HepG2 (cell line): ENCODE measurements around the gene STK39. TPM values are rescaled to one million over a fixed set of nuclear protein-coding genes. Genes with fewer than 3 reads are reported as not detected.

Experiments
- HOXA5 ChIP-seq: sonication (generic); formaldehyde crosslinking; IDR thresholded peaks from 2 replicates; pipeline ENCODE4 v1.4.0; 2020; ENCODE audit warnings: missing genetic modification reagents
- MIER3 ChIP-seq: IDR thresholded peaks from 2 replicates; pipeline ENCODE4 v1.6.1; 2016; ENCODE audit warnings: missing compliant biosample characterization, borderline replicate concordance
- MXD4 ChIP-seq: IDR thresholded peaks from 2 replicates; pipeline ENCODE4 v1.6.1; 2016; ENCODE audit warnings: mild to moderate bottlenecking, missing biosample characterization, missing genetic modification reagents
- NKX3-1 ChIP-seq: sonication (generic); formaldehyde crosslinking; IDR thresholded peaks from 2 replicates; pipeline ENCODE4 v1.5.0; 2020; ENCODE audit warnings: missing genetic modification reagents
- POLR2G ChIP-seq: fragments of 200-400 bp; formaldehyde crosslinking; IDR thresholded peaks from 2 replicates; pipeline ENCODE4 v1.6.1; 2018; ENCODE audit warnings: mild to moderate bottlenecking, low read depth, low read length, moderate library complexity
- PRDM15 ChIP-seq: sonication (generic); formaldehyde crosslinking; IDR thresholded peaks from 2 replicates; pipeline ENCODE4 v1.4.0; 2020; ENCODE audit warnings: missing genetic modification reagents
- RXRB ChIP-seq: IDR thresholded peaks from 2 replicates; pipeline ENCODE4 v1.6.1; 2016; ENCODE audit warnings: borderline replicate concordance, missing genetic modification reagents, missing compliant biosample characterization
- SRSF1 ChIP-seq: fragments of 200-400 bp; formaldehyde crosslinking; optimal IDR thresholded peaks from 2 replicates; pipeline ENCODE3; 2017; ENCODE audit warnings: mild to moderate bottlenecking, low read depth, low read length, moderate library complexity
- TGIF2 ChIP-seq: IDR thresholded peaks from 2 replicates; pipeline ENCODE4 v1.6.1; 2016; ENCODE audit warnings: control low read depth, missing compliant biosample characterization
- UBTF ChIP-seq: sonication (generic); formaldehyde crosslinking; IDR thresholded peaks from 2 replicates; pipeline ENCODE4 v1.4.0; 2020; ENCODE audit warnings: mild to moderate bottlenecking, missing genetic modification reagents
- ZBTB1 ChIP-seq: sonication (generic); formaldehyde crosslinking; IDR thresholded peaks from 2 replicates; pipeline ENCODE4 v1.4.0; 2020; ENCODE audit warnings: missing genetic modification reagents, borderline replicate concordance
- ZBTB34 ChIP-seq: sonication (generic); formaldehyde crosslinking; IDR thresholded peaks from 2 replicates; pipeline ENCODE4 v1.8.0; 2022; ENCODE audit warnings: mild to moderate bottlenecking, missing genetic modification reagents
- ZNF225 ChIP-seq: sonication (generic); formaldehyde crosslinking; IDR thresholded peaks from 2 replicates; pipeline ENCODE4 v1.4.0; 2020; ENCODE audit warnings: mild to moderate bottlenecking, missing genetic modification reagents
- ZNF264 ChIP-seq: sonication (generic); formaldehyde crosslinking; IDR thresholded peaks from 2 replicates; pipeline ENCODE4 v1.4.0; 2020; ENCODE audit warnings: missing genetic modification reagents
- ZNF562 ChIP-seq: sonication (generic); formaldehyde crosslinking; IDR thresholded peaks from 2 replicates; pipeline ENCODE4 v1.8.0; 2022; ENCODE audit warnings: missing genetic modification reagents, borderline replicate concordance
- ZNF766 ChIP-seq: sonication (generic); formaldehyde crosslinking; IDR thresholded peaks from 2 replicates; pipeline ENCODE4 v1.5.0; 2020; ENCODE audit warnings: missing genetic modification reagents, borderline replicate concordance
- polyA plus RNA-seq, 8 experiments: library from polyadenylated mRNA; depleted of rRNA in 3 of 8; stranded (reverse) in 7 of 8; unstranded in 1 of 8; fragments of >200 nt; fragmentation: Illumina TruSeq in 4 of 8; extraction: Trizol in 4 of 8; gene quantifications; 2 replicates each; pipeline versions ENCODE4 v1.2.1 to v1.2.3, GENCODE V29; 2011 to 2016; ENCODE audit warnings: low read depth in 4 of 8, missing spikeins in 1 of 8, mixed read lengths in 1 of 8; ENCODE audit not compliant: insufficient read depth in 1 of 8
- total RNA-seq, 5 experiments: library from RNA; depleted of rRNA; stranded (reverse); fragments of >200 nt; fragmentation: Illumina TruSeq; extraction: Trizol; gene quantifications; 2 replicates each; pipeline ENCODE4 v1.2.3, GENCODE V29; 2016; ENCODE audit warnings: low read depth in 1 of 5
- TF ChIP-seq, protein P1 (sequence below): sonication (generic); formaldehyde crosslinking; conservative IDR thresholded peaks from 2 replicates; pipeline ENCODE4 v1.8.0; 2022; ENCODE audit warnings: low read depth, missing genetic modification reagents
- TF ChIP-seq, protein P2 (sequence below): sonication (generic); formaldehyde crosslinking; IDR thresholded peaks from 2 replicates; pipeline ENCODE4 v1.9.0; 2021; ENCODE audit warnings: missing genetic modification reagents, mild to moderate bottlenecking, borderline replicate concordance

The STK39 gene
- total and polyA plus RNA-seq, 2 of the 13 experiments (the other 11 are each of a cell fraction or from before 2014, with no cell fraction given): 27.3 to 38.4 TPM

DNA sequence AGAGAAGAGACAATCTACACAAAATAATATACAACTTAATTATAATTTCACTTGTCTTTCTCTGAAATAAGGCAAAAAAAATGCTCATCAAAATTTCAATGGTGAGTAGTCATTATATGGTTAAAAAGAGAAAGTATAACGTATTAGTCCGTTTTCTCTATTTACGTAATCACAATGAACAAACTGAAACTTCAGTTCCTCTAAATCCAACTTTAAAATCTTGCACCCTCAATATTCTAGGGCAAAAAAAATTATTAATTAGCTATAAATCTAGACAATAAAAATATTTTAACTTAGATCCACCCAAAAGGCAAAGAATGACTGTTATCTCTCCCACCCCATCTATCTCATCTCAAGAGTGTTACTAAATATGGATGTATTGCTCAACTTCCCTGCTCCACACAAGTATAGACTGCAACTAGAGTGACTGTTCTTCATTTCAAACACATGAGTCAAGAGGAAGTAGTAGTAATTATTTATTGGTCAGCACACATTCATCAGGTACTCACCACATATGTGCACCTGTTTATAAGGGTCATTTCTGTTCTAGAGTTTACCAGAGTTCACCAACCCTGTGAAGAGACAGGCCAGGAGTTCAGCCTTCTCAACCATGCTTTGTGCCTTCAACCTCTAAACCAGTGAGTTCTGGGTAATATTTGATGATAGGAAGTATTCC lies 36.4 kb downstream of the STK39 start (continued):
- TF ChIP-seq RXRB (CRISPR knock-in tag): peak; percentile 75; the same call in 1 of the 2 replicates
- no peak for TF ChIP-seq ZNF264 (CRISPR knock-in tag)
- no peak for TF ChIP-seq ZNF766 (CRISPR knock-in tag)
- no peak for TF ChIP-seq ZNF225 (CRISPR knock-in tag)
- TF ChIP-seq, protein P1, sequence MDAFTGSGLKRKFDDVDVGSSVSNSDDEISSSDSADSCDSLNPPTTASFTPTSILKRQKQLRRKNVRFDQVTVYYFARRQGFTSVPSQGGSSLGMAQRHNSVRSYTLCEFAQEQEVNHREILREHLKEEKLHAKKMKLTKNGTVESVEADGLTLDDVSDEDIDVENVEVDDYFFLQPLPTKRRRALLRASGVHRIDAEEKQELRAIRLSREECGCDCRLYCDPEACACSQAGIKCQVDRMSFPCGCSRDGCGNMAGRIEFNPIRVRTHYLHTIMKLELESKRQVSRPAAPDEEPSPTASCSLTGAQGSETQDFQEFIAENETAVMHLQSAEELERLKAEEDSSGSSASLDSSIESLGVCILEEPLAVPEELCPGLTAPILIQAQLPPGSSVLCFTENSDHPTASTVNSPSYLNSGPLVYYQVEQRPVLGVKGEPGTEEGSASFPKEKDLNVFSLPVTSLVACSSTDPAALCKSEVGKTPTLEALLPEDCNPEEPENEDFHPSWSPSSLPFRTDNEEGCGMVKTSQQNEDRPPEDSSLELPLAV: no peak
- no peak for TF ChIP-seq ZBTB34
- TF ChIP-seq NKX3-1 (CRISPR knock-in tag): no peak
- TF ChIP-seq HOXA5 (CRISPR knock-in tag): no peak
- TF ChIP-seq MIER3 (CRISPR knock-in tag): peak; percentile 43; the same call in 1 of the 2 replicates
- no peak for TF ChIP-seq SRSF1
- TF ChIP-seq UBTF: no peak
- no peak for TF ChIP-seq ZNF562 (CRISPR knock-in tag)
- no peak for TF ChIP-seq ZBTB1 (CRISPR knock-in tag)
- no peak for TF ChIP-seq PRDM15 (CRISPR knock-in tag)
- TF ChIP-seq POLR2G: no peak
- TF ChIP-seq, protein P2, sequence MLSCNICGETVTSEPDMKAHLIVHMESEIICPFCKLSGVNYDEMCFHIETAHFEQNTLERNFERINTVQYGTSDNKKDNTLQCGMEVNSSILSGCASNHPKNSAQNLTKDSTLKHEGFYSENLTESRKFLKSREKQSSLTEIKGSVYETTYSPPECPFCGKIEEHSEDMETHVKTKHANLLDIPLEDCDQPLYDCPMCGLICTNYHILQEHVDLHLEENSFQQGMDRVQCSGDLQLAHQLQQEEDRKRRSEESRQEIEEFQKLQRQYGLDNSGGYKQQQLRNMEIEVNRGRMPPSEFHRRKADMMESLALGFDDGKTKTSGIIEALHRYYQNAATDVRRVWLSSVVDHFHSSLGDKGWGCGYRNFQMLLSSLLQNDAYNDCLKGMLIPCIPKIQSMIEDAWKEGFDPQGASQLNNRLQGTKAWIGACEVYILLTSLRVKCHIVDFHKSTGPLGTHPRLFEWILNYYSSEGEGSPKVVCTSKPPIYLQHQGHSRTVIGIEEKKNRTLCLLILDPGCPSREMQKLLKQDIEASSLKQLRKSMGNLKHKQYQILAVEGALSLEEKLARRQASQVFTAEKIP: no peak
- no peak for TF ChIP-seq TGIF2 (CRISPR knock-in tag)
- TF ChIP-seq MXD4 (CRISPR knock-in tag): no peak
